Liver (tissue), 9 donors: ENCODE data around the gene NUP93. TPM values are rescaled to one million over a fixed set of nuclear protein-coding genes. Genes with fewer than 3 reads are reported as not detected.

ENCODE experiments used
- DNase-seq: peaks from one replicate; pipeline ENCODE4 v3.0.0-alpha.2; 2017; ENCODE audit warnings: low spot score
- H3K27ac ChIP-seq, 2 donors: one replicate each; pipeline ENCODE4 v1.7.0; 2013; ENCODE audit warnings: inconsistent platforms in 2 of 2, low read length in 2 of 2, control low read depth in 1 of 2, low read depth in 1 of 2, mild to moderate bottlenecking in 1 of 2
- H3K27me3 ChIP-seq, 4 donors: one replicate each; pipeline versions ENCODE4 v1.6.1 to v1.7.0; 2013; ENCODE audit warnings: low read length in 3 of 4, inconsistent platforms in 1 of 4, mild to moderate bottlenecking in 1 of 4, moderate library complexity in 1 of 4; ENCODE audit not compliant: control insufficient read depth in 4 of 4, insufficient read depth in 4 of 4
- H3K36me3 ChIP-seq, 4 donors: one replicate each; pipeline versions ENCODE4 v1.6.1 to v1.7.0; 2013; ENCODE audit warnings: low read length in 3 of 4, mild to moderate bottlenecking in 3 of 4, low read depth in 1 of 4, moderate library complexity in 1 of 4; ENCODE audit not compliant: control insufficient read depth in 4 of 4, insufficient read depth in 3 of 4
- H3K4me1 ChIP-seq, 4 donors: one replicate each; pipeline versions ENCODE4 v1.6.1 to v1.7.0; 2013; ENCODE audit warnings: low read length in 3 of 4, mild to moderate bottlenecking in 3 of 4, moderate library complexity in 1 of 4; ENCODE audit not compliant: control insufficient read depth in 4 of 4, insufficient read depth in 4 of 4
- H3K4me3 ChIP-seq, 3 donors: one replicate each; pipeline versions ENCODE4 v1.6.1 to v1.7.0; 2013; ENCODE audit warnings: low read length in 3 of 3, control low read depth in 1 of 3, low read depth in 1 of 3, mild to moderate bottlenecking in 1 of 3
- H3K9ac ChIP-seq, 2 donors: one replicate each; pipeline ENCODE4 v1.7.0; 2013; ENCODE audit warnings: low read length in 2 of 2, mild to moderate bottlenecking in 2 of 2, moderate library complexity in 2 of 2, control low read depth in 1 of 2, low read depth in 1 of 2
- H3K9me3 ChIP-seq, 4 donors: one replicate each; pipeline versions ENCODE4 v1.6.1 to v1.7.0; 2013; ENCODE audit warnings: low read length in 3 of 4; ENCODE audit not compliant: control insufficient read depth in 4 of 4
- EGR1 ChIP-seq, 2 donors: IDR thresholded peaks; 2 replicates each; pipeline ENCODE4 v1.6.1; 2016 to 2018; ENCODE audit warnings: antibody characterized with exemption in 2 of 2, low read depth in 2 of 2
- FOXA2 ChIP-seq: IDR thresholded peaks from 2 replicates; pipeline ENCODE4 v1.6.1; 2016; ENCODE audit warnings: antibody characterized with exemption
- GABPA ChIP-seq, 2 donors: IDR thresholded peaks in 1 of 2; conservative IDR thresholded peaks in 1 of 2; 2 replicates each; pipeline ENCODE4 v1.6.1; 2016; ENCODE audit warnings: antibody characterized with exemption in 2 of 2, mild to moderate bottlenecking in 1 of 2, moderate library complexity in 1 of 2
- HNF4A ChIP-seq, 2 donors: conservative IDR thresholded peaks; 2 replicates each; pipeline ENCODE4 v1.6.1; 2016; ENCODE audit warnings: antibody characterized with exemption in 2 of 2, mild to moderate bottlenecking in 2 of 2
- HNF4G ChIP-seq: IDR thresholded peaks from 2 replicates; pipeline ENCODE4 v1.6.1; 2016; ENCODE audit warnings: antibody characterized with exemption
- JUND ChIP-seq, 2 donors: IDR thresholded peaks; 2 replicates each; pipeline ENCODE4 v1.6.1; 2016; ENCODE audit warnings: antibody characterized with exemption in 2 of 2
- NR2F2 ChIP-seq: IDR thresholded peaks from 2 replicates; pipeline ENCODE4 v1.6.1; 2016; ENCODE audit warnings: antibody characterized with exemption
- RAD21 ChIP-seq, 2 donors: IDR thresholded peaks; 2 replicates each; pipeline ENCODE4 v1.6.1; 2016; ENCODE audit warnings: antibody characterized with exemption in 2 of 2, mild to moderate bottlenecking in 2 of 2
- RXRA ChIP-seq, 2 donors: IDR thresholded peaks; 2 replicates each; pipeline ENCODE4 v1.6.1; 2017 to 2018; ENCODE audit warnings: antibody characterized with exemption in 2 of 2, mild to moderate bottlenecking in 1 of 2
- SP1 ChIP-seq: IDR thresholded peaks from 2 replicates; pipeline ENCODE4 v1.6.1; 2018; ENCODE audit warnings: antibody characterized with exemption, mild to moderate bottlenecking
- TAF1 ChIP-seq: conservative IDR thresholded peaks from 2 replicates; pipeline ENCODE4 v1.6.1; 2016; ENCODE audit warnings: antibody characterized with exemption, mild to moderate bottlenecking
- YY1 ChIP-seq: IDR thresholded peaks from 2 replicates; pipeline ENCODE4 v1.6.1; 2016; ENCODE audit warnings: antibody characterized with exemption, mild to moderate bottlenecking
- WGBS: extraction: QIAGEN DNeasy Blood & Tissue Kit; methylation state at CpG from one replicate; pipeline ENCODE4 v1.1.7; 2013; 5-methylcytosine and 5-hydroxymethylcytosine counted together
- polyA plus RNA-seq, 2 donors: library from polyadenylated mRNA; stranded (reverse) in 1 of 2; unstranded in 1 of 2; fragments of 200-250 nt in 1 of 2; fragments of >200 nt in 1 of 2; fragmentation: Nextera tagmentation in 1 of 2; extraction: Ambion mirVana in 1 of 2; gene quantifications; one replicate each; pipeline versions ENCODE4 v1.2.1 to v1.2.3, GENCODE V29; 2013 to 2015
- total RNA-seq, 2 donors: library from RNA; depleted of rRNA; stranded (reverse); fragments of >200 nt; gene quantifications; one replicate each; pipeline ENCODE4 v1.2.3, GENCODE V29; 2014
- TF ChIP-seq, protein P1 (sequence below): IDR thresholded peaks from 2 replicates; pipeline ENCODE4 v1.6.1; 2016; ENCODE audit warnings: antibody characterized with exemption, mild to moderate bottlenecking
- TF ChIP-seq, protein P2 (sequence below): fragments of 150-350 bp; IDR thresholded peaks from 2 replicates; pipeline ENCODE4 v1.5.1; 2017; ENCODE audit warnings: improper control_type of control experiment, low read depth, low read length; ENCODE audit not compliant: missing input control
- TF ChIP-seq, protein P3 (sequence below): IDR thresholded peaks from 2 replicates; pipeline ENCODE4 v1.6.1; 2016; ENCODE audit warnings: antibody characterized with exemption
- TF ChIP-seq, protein P4 (sequence below): IDR thresholded peaks from 2 replicates; pipeline ENCODE4 v1.6.1; 2016; ENCODE audit warnings: antibody characterized with exemption
- TF ChIP-seq, protein P5 (sequence below): IDR thresholded peaks from 2 replicates; pipeline ENCODE4 v1.6.1; 2016; ENCODE audit warnings: antibody characterized with exemption
- donor health status: healthy.
- donor health status: healthy.
- donor health status: healthy.
- donor health status: healthy.
- donor health status: healthy.

Gene NUP93
- total and polyA plus RNA-seq, 4 donors: 8.2 to 31.8 (median 9.8) TPM

DNA sequence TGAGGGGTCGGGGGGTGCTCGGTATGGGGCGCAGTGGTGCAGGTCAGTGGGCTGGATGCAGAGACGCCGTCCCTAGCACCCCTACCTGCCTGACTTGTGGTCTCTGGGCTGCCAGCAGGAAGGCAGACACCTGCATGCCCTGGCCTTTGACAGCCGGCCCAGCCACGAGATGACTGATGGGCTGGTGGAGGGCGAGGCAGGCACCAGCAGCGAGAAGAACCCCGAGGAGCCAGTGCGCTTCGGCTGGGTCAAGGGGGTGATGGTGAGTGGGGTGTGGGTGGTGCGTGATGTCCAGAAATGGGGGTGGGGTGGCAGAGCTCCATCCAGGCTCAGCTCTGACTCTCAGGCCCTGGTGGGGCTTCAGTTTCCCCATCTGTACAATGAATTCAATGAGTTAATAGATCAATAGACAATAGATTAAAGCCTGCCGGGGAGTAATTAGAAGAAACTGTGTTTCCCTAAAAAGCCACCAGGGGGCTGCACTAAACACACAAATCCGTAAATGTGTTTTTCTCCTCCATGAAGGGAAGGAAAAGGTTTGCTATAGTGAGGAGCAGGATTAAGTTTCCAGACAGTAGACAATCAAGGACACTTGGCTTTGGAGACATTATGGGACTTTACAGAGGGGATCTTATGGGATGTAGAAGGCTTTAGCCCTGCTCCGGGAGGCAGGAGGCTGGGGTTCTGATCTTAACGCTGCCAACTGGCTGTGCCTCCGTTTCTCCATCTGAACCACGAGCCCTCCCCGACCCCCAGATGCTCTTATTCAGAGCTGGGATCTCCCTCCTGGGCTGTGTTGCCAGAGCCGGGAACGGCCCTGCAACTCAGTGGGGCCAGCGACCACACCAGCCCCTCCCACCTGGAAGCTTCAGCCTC, 137.3 kb downstream of the NUP93 start:
- Histone ChIP-seq H3K4me1 (no peaks in the 10 kb centered on the region), H3K9ac (no peak overlapping the region), H3K27ac (no peak overlapping the region), H3K9me3 (no peaks in the 10 kb centered on the region), H3K36me3 (no peaks in the 10 kb centered on the region), H3K27me3 (no peaks in the 10 kb centered on the region), H3K4me3 (no peak overlapping the region)
- WGBS: 56% methylated on average over 23 of the region's 23 CpGs
- TF ChIP-seq EGR1 (IDR thresholded peaks at IDR 0.05; ENCODE audit: low read depth in 2 of 2) (no peak), HNF4A (conservative IDR thresholded peaks at IDR 0.05) (no peak), HNF4G (no peak), SP1 (no peak), JUND (IDR thresholded peaks at IDR 0.05) (no peak), GABPA (IDR thresholded peaks at IDR 0.05 in 1 of 2, conservative IDR thresholded peaks at IDR 0.05 in 1 of 2) (no peak), FOXA2 (no peak), RAD21 (IDR thresholded peaks at IDR 0.05) (peak; percentile 89 to 91), RXRA (IDR thresholded peaks at IDR 0.05) (no peak), NR2F2 (no peak), TAF1 (no peak), YY1 (no peak)
- TF ChIP-seq, protein P1, sequence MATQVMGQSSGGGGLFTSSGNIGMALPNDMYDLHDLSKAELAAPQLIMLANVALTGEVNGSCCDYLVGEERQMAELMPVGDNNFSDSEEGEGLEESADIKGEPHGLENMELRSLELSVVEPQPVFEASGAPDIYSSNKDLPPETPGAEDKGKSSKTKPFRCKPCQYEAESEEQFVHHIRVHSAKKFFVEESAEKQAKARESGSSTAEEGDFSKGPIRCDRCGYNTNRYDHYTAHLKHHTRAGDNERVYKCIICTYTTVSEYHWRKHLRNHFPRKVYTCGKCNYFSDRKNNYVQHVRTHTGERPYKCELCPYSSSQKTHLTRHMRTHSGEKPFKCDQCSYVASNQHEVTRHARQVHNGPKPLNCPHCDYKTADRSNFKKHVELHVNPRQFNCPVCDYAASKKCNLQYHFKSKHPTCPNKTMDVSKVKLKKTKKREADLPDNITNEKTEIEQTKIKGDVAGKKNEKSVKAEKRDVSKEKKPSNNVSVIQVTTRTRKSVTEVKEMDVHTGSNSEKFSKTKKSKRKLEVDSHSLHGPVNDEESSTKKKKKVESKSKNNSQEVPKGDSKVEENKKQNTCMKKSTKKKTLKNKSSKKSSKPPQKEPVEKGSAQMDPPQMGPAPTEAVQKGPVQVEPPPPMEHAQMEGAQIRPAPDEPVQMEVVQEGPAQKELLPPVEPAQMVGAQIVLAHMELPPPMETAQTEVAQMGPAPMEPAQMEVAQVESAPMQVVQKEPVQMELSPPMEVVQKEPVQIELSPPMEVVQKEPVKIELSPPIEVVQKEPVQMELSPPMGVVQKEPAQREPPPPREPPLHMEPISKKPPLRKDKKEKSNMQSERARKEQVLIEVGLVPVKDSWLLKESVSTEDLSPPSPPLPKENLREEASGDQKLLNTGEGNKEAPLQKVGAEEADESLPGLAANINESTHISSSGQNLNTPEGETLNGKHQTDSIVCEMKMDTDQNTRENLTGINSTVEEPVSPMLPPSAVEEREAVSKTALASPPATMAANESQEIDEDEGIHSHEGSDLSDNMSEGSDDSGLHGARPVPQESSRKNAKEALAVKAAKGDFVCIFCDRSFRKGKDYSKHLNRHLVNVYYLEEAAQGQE: no peak
- TF ChIP-seq, protein P2, sequence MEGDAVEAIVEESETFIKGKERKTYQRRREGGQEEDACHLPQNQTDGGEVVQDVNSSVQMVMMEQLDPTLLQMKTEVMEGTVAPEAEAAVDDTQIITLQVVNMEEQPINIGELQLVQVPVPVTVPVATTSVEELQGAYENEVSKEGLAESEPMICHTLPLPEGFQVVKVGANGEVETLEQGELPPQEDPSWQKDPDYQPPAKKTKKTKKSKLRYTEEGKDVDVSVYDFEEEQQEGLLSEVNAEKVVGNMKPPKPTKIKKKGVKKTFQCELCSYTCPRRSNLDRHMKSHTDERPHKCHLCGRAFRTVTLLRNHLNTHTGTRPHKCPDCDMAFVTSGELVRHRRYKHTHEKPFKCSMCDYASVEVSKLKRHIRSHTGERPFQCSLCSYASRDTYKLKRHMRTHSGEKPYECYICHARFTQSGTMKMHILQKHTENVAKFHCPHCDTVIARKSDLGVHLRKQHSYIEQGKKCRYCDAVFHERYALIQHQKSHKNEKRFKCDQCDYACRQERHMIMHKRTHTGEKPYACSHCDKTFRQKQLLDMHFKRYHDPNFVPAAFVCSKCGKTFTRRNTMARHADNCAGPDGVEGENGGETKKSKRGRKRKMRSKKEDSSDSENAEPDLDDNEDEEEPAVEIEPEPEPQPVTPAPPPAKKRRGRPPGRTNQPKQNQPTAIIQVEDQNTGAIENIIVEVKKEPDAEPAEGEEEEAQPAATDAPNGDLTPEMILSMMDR: peak; percentile 81
- TF ChIP-seq, protein P3, sequence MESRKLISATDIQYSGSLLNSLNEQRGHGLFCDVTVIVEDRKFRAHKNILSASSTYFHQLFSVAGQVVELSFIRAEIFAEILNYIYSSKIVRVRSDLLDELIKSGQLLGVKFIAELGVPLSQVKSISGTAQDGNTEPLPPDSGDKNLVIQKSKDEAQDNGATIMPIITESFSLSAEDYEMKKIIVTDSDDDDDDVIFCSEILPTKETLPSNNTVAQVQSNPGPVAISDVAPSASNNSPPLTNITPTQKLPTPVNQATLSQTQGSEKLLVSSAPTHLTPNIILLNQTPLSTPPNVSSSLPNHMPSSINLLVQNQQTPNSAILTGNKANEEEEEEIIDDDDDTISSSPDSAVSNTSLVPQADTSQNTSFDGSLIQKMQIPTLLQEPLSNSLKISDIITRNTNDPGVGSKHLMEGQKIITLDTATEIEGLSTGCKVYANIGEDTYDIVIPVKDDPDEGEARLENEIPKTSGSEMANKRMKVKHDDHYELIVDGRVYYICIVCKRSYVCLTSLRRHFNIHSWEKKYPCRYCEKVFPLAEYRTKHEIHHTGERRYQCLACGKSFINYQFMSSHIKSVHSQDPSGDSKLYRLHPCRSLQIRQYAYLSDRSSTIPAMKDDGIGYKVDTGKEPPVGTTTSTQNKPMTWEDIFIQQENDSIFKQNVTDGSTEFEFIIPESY: no peak
- TF ChIP-seq, protein P4, sequence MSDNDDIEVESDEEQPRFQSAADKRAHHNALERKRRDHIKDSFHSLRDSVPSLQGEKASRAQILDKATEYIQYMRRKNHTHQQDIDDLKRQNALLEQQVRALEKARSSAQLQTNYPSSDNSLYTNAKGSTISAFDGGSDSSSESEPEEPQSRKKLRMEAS: no peak
- TF ChIP-seq, protein P5, sequence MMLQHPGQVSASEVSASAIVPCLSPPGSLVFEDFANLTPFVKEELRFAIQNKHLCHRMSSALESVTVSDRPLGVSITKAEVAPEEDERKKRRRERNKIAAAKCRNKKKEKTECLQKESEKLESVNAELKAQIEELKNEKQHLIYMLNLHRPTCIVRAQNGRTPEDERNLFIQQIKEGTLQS: no peak
- DNase-seq: no peak
